Epithelial cell of proximal tubule (primary cell): ENCODE measurements around the gene MOGAT1. TPM values are rescaled to one million over a fixed set of nuclear protein-coding genes. Genes with fewer than 3 reads are reported as not detected.

Experiments
- DNase-seq: peaks from one replicate; pipeline ENCODE4 v3.0.0-alpha.2; 2011; ENCODE audit warnings: low read depth
- H3K4me3 ChIP-seq: 2 replicates; pipeline ENCODE4 v1.5.1; 2011; ENCODE audit warnings: low read depth, mild to moderate bottlenecking, low read length
- CTCF ChIP-seq: conservative IDR thresholded peaks from 2 replicates; pipeline ENCODE4 v1.5.1; 2012; ENCODE audit warnings: low read depth, mild to moderate bottlenecking, low read length
- total RNA-seq: library from RNA; depleted of rRNA; stranded (reverse); fragments of >200 nt; gene quantifications from 2 replicates; pipeline ENCODE4 v1.2.3, GENCODE V29; 2015

The MOGAT1 gene
- total RNA-seq, 1 donor from 2014 or later, result not detected

GRCh38 chr2:222738312-222738711, 66.9 kb downstream of the MOGAT1 start:
- H3K4me3 ChIP-seq, result no peak overlapping the region
- DNase-seq, result no peak
- TF ChIP-seq CTCF, result no peak

- no peak overlapping the region for H3K4me3 ChIP-seq
- no peak for TF ChIP-seq CTCF
- DNase-seq, result no peak
Observed at GRCh38 chr2:222738809-222739208, 67.4 kb downstream of the MOGAT1 start.

- no peak for DNase-seq
- no peak for TF ChIP-seq CTCF
- no peak overlapping the region for H3K4me3 ChIP-seq
Observed at GRCh38 chr2:222739939-222740338, 68.5 kb downstream of the MOGAT1 start.

- no peak overlapping the region for H3K4me3 ChIP-seq
- TF ChIP-seq CTCF, result no peak
- DNase-seq, result no peak
Observed at GRCh38 chr2:222743251-222743812, 71.9 kb downstream of the MOGAT1 start.

GRCh38 chr2:222745836-222746559, 74.5 kb downstream of the MOGAT1 start:
- no peak for TF ChIP-seq CTCF
- no peak for DNase-seq
- no peak overlapping the region for H3K4me3 ChIP-seq

- no peak for DNase-seq
- no peak for TF ChIP-seq CTCF
- H3K4me3 ChIP-seq, result no peak overlapping the region
Observed at GRCh38 chr2:222747526-222748160, 76.2 kb downstream of the MOGAT1 start.

- TF ChIP-seq CTCF, result no peak
- no peak for DNase-seq
- H3K4me3 ChIP-seq, result no peak overlapping the region
Observed at GRCh38 chr2:222750533-222750932, 79.1 kb downstream of the MOGAT1 start.
